Keratinocyte (primary cell): ENCODE measurements around the gene CHIT1. TPM values are rescaled to one million over a fixed set of nuclear protein-coding genes. Genes with fewer than 3 reads are reported as not detected.
A peak's percentile ranks its signal among the peaks of the same experiment; 100 is the strongest.

Source experiments
- DNase-seq: peaks from one replicate; pipeline ENCODE4 v3.0.0-alpha.2; 2011; ENCODE audit warnings: low read depth, missing footprints, low spot score
- FAIRE-seq: peaks from 2 replicates; lab custom pipeline; 2011; peaks lifted over from hg19 to GRCh38; lab: Jason Lieb, UNC
- H2AFZ ChIP-seq: 2 replicates; pipeline ENCODE4 v1.6.0; 2012; ENCODE audit warnings: low read length, control low read depth, inconsistent platforms; ENCODE audit not compliant: control insufficient read depth
- H3K27ac ChIP-seq: 2 replicates; pipeline ENCODE4 v1.5.1; 2011; ENCODE audit warnings: low read length; ENCODE audit not compliant: control insufficient read depth, insufficient read depth
- H3K27me3 ChIP-seq: 3 replicates; pipeline ENCODE4 v1.6.0; 2011; ENCODE audit warnings: low read length; ENCODE audit not compliant: control insufficient read depth, insufficient read depth; ENCODE audit errors: extremely low read depth
- H3K36me3 ChIP-seq, 2 experiments: 2 replicates in 1 of 2; 3 replicates in 1 of 2; pipeline ENCODE4 v1.5.1; 2011; ENCODE audit warnings: low read length in 2 of 2, mild to moderate bottlenecking in 1 of 2; ENCODE audit not compliant: control insufficient read depth in 2 of 2, insufficient read depth in 2 of 2; ENCODE audit errors: extremely low read depth in 1 of 2
- H3K4me1 ChIP-seq: 3 replicates; pipeline ENCODE4 v1.5.1; 2011; ENCODE audit warnings: low read length; ENCODE audit not compliant: control insufficient read depth, insufficient read depth; ENCODE audit errors: extremely low read depth
- H3K4me2 ChIP-seq: 3 replicates; pipeline ENCODE4 v1.6.0; 2011; ENCODE audit warnings: low read depth, low read length; ENCODE audit not compliant: control insufficient read depth, insufficient read depth; ENCODE audit errors: extremely low read depth
- H3K4me3 ChIP-seq, 3 experiments: fragments of 200-600 bp in 1 of 3; sonication (generic) in 1 of 3; 2 replicates in 2 of 3; 3 replicates in 1 of 3; pipeline ENCODE4 v1.5.1; 2011 to 2016; ENCODE audit warnings: low read length in 3 of 3, mild to moderate bottlenecking in 3 of 3, control low read depth in 2 of 3, inconsistent platforms in 1 of 3, low read depth in 1 of 3, mixed read lengths in 1 of 3, mixed run types in 1 of 3, moderate library complexity in 1 of 3; ENCODE audit not compliant: control insufficient read depth in 2 of 3, insufficient read depth in 2 of 3; ENCODE audit errors: extremely low read depth in 1 of 3
- H3K79me2 ChIP-seq: 2 replicates; pipeline ENCODE4 v1.6.0; 2012; ENCODE audit warnings: low read length; ENCODE audit not compliant: control insufficient read depth, insufficient read depth
- H3K9ac ChIP-seq: 3 replicates; pipeline ENCODE4 v1.6.0; 2011; ENCODE audit warnings: low read length; ENCODE audit not compliant: control insufficient read depth, insufficient read depth; ENCODE audit errors: extremely low read depth
- H3K9me1 ChIP-seq: 3 replicates; pipeline ENCODE4 v1.6.0; 2011; ENCODE audit warnings: low read length; ENCODE audit not compliant: control insufficient read depth, insufficient read depth; ENCODE audit errors: extremely low read depth
- H3K9me3 ChIP-seq: 2 replicates; pipeline ENCODE4 v1.5.1; 2012; ENCODE audit warnings: low read depth, low read length; ENCODE audit not compliant: control insufficient read depth
- H4K20me1 ChIP-seq: 3 replicates; pipeline ENCODE4 v1.6.0; 2011; ENCODE audit warnings: low read length; ENCODE audit not compliant: control insufficient read depth, insufficient read depth; ENCODE audit errors: extremely low read depth
- EZH2 ChIP-seq: IDR thresholded peaks from one replicate; pipeline ENCODE4 v1.6.1; 2012; ENCODE audit warnings: inconsistent platforms, mild to moderate bottlenecking, low read length, moderate library complexity
- dilution Hi-C: fragments of 300-500 bp; cut with MboI; formaldehyde crosslinking; loops from one replicate; pipeline ENCODE4 v1.7.0; 2020; ENCODE audit warnings: low sequenced_read_pairs; ENCODE audit not compliant: extremely low pct_ligation_motif_present
- polyA plus RNA-seq, 5 experiments: library from polyadenylated mRNA; depleted of rRNA in 3 of 5; stranded (reverse) in 3 of 5; stranded (forward) in 1 of 5; unstranded in 1 of 5; fragments of >200 nt; gene quantifications; 1 replicate in 1 of 5; 2 replicates in 3 of 5; 3 replicates in 1 of 5; pipeline versions ENCODE4 v1.2.1 to v1.2.3, GENCODE V29; 2011 to 2012; ENCODE audit warnings: missing spikeins in 2 of 5, low read depth in 1 of 5, low replicate concordance in 1 of 5
- TF ChIP-seq, protein P1 (sequence below), 3 experiments: IDR thresholded peaks in 1 of 3; conservative IDR thresholded peaks in 1 of 3; optimal IDR thresholded peaks in 1 of 3; 2 replicates in 2 of 3; 3 replicates in 1 of 3; pipeline versions ENCODE3 to v1.5.1; 2011; ENCODE audit warnings: low read length in 3 of 3, mild to moderate bottlenecking in 3 of 3, moderate library complexity in 2 of 3, control low read depth in 1 of 3, inconsistent platforms in 1 of 3; ENCODE audit not compliant: insufficient read depth in 2 of 3; ENCODE audit errors: extremely low read depth in 1 of 3

Gene CHIT1
- polyA plus RNA-seq, 1 donor (not counting 4 experiments of a cell fraction or from before 2014, with no cell fraction given): not detected

DNA sequence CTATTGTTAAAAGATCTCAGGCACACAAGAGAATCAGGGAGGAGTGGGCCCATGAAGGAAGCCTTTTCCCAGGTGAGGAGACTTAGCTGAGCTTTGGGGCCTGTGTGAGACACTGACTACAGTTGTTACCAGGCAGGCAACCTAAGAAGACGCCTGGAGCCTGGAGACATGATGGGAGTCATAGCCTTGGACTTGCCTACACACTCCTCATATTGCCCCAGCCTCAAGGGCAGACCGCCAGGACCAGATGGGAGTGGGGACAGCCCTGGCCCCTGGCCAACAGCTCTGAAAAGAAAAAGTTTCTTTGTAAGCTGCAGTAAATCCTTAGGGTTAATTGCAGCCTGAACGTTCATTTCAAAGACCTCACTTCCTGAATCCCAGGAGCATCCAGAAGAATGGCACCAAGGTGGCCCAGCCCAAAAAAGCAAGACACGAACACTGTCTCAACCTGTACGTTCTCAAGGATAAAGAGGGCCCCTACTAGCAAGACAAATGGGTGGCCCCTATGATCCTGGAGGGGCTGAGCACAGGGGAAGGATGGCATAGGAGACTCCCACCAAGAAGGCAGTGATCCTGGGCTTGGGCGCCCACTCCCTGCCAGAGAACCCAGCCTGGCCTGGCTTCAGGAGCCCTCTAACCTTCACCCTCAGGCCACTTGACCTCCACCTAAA lies 42.6 kb upstream of the CHIT1 start:
- no peak overlapping the region for H2AFZ ChIP-seq
- no peaks in the 10 kb centered on the region for H3K36me3 ChIP-seq
- H3K79me2 ChIP-seq: no peaks in the 10 kb centered on the region
- FAIRE-seq: no peak
- H3K4me1 ChIP-seq: peaks cover 33% of the 10 kb centered on the region
- no peaks in the 10 kb centered on the region for H3K9me3 ChIP-seq
- H3K9ac ChIP-seq: no peak overlapping the region
- TF ChIP-seq, protein P1, sequence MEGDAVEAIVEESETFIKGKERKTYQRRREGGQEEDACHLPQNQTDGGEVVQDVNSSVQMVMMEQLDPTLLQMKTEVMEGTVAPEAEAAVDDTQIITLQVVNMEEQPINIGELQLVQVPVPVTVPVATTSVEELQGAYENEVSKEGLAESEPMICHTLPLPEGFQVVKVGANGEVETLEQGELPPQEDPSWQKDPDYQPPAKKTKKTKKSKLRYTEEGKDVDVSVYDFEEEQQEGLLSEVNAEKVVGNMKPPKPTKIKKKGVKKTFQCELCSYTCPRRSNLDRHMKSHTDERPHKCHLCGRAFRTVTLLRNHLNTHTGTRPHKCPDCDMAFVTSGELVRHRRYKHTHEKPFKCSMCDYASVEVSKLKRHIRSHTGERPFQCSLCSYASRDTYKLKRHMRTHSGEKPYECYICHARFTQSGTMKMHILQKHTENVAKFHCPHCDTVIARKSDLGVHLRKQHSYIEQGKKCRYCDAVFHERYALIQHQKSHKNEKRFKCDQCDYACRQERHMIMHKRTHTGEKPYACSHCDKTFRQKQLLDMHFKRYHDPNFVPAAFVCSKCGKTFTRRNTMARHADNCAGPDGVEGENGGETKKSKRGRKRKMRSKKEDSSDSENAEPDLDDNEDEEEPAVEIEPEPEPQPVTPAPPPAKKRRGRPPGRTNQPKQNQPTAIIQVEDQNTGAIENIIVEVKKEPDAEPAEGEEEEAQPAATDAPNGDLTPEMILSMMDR (optimal IDR thresholded peaks at IDR 0.05 in 1 of 3, IDR thresholded peaks at IDR 0.05 in 1 of 3, conservative IDR thresholded peaks at IDR 0.05 in 1 of 3; ENCODE audit: extremely low read depth in 1 of 3, insufficient read depth in 2 of 3, low read length in 3 of 3): no peak
- no peak for TF ChIP-seq EZH2
- H3K4me3 ChIP-seq: no peak overlapping the region
- H3K9me1 ChIP-seq: no peaks in the 10 kb centered on the region
- H4K20me1 ChIP-seq: no peaks in the 10 kb centered on the region
- dilution Hi-C loops: loop anchor here (25.0 kb wide), 1 partner anchor 235 kb away; the partner anchor contains the start of gene PPFIA4
- DNase-seq: no peak
- no peak overlapping the region for H3K27ac ChIP-seq
- H3K4me2 ChIP-seq: no peak overlapping the region
- no peaks in the 10 kb centered on the region for H3K27me3 ChIP-seq

DNA sequence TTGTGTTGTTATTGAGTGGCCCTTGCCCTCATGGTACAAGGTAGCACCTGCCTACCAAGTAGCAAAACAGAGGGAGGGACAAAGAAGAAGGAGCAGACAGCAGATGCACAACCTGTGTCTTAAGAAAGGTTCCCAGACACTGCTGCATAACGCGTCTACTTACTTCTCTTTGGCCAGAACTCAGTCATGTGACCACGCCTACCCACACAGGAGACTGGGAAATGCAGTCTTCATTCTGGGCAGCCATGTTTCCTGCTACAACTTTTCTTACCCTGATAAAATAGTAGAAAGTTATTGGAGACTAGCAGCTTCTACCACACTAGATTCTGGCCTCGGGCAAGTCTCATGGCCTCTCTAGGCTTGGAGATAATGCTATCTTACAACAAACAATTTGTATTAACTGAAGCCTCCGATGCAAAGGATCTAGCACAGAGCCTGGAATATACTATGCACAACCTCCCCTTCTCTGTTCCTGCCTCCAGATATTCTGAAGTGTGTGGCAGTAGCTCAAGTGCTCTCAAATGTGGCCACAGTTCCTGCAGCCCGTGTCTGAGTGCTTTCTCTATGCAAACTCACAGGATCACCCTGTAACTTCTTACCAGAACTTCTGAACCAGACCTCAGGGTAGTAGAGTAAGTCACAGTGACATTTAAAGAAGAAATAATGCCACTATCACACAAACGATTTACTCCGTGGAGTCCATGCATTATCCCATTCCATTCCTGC lies 41.7 kb upstream of the CHIT1 start:
- H3K9ac ChIP-seq: no peak overlapping the region
- DNase-seq: no peak
- no peak overlapping the region for H3K4me3 ChIP-seq
- no peaks in the 10 kb centered on the region for H3K79me2 ChIP-seq
- no peaks in the 10 kb centered on the region for H3K27me3 ChIP-seq
- FAIRE-seq: peak; percentile 53
- H3K4me1 ChIP-seq: peaks cover 33% of the 10 kb centered on the region
- peak overlapping the region; percentile 85 for H2AFZ ChIP-seq
- TF ChIP-seq EZH2: no peak
- TF ChIP-seq, protein P1 (optimal IDR thresholded peaks at IDR 0.05 in 1 of 3, IDR thresholded peaks at IDR 0.05 in 1 of 3, conservative IDR thresholded peaks at IDR 0.05 in 1 of 3; ENCODE audit: extremely low read depth in 1 of 3, insufficient read depth in 2 of 3, low read length in 3 of 3): no peak
- no peaks in the 10 kb centered on the region for H3K36me3 ChIP-seq
- H4K20me1 ChIP-seq: no peaks in the 10 kb centered on the region
- no peak overlapping the region for H3K4me2 ChIP-seq
- H3K27ac ChIP-seq: no peak overlapping the region
- dilution Hi-C loops: loop anchor here (25.0 kb wide), 1 partner anchor 234 kb away; the partner anchor contains the start of gene PPFIA4
- H3K9me3 ChIP-seq: no peaks in the 10 kb centered on the region
- no peaks in the 10 kb centered on the region for H3K9me1 ChIP-seq
